Epithelial cell of umbilical artery (primary cell): ENCODE measurements around the gene CCR9. TPM values are rescaled to one million over a fixed set of nuclear protein-coding genes. Genes with fewer than 3 reads are reported as not detected.

Source experiments
- total RNA-seq: library from RNA; depleted of rRNA; stranded (reverse); fragments of >200 nt; gene quantifications from 2 replicates; pipeline ENCODE4 v1.2.3, GENCODE V29; 2014

CCR9 gene, protein sequence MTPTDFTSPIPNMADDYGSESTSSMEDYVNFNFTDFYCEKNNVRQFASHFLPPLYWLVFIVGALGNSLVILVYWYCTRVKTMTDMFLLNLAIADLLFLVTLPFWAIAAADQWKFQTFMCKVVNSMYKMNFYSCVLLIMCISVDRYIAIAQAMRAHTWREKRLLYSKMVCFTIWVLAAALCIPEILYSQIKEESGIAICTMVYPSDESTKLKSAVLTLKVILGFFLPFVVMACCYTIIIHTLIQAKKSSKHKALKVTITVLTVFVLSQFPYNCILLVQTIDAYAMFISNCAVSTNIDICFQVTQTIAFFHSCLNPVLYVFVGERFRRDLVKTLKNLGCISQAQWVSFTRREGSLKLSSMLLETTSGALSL
- not detected in 2 replicates for total RNA-seq

GRCh38 chr3:45885979-45886705, at the start of gene CCR9:
Gene CCR9, plus strand, starts transcription at chr3:45886543. Its CDS starts 8,391 bp downstream, at chr3:45894934.

DNA sequence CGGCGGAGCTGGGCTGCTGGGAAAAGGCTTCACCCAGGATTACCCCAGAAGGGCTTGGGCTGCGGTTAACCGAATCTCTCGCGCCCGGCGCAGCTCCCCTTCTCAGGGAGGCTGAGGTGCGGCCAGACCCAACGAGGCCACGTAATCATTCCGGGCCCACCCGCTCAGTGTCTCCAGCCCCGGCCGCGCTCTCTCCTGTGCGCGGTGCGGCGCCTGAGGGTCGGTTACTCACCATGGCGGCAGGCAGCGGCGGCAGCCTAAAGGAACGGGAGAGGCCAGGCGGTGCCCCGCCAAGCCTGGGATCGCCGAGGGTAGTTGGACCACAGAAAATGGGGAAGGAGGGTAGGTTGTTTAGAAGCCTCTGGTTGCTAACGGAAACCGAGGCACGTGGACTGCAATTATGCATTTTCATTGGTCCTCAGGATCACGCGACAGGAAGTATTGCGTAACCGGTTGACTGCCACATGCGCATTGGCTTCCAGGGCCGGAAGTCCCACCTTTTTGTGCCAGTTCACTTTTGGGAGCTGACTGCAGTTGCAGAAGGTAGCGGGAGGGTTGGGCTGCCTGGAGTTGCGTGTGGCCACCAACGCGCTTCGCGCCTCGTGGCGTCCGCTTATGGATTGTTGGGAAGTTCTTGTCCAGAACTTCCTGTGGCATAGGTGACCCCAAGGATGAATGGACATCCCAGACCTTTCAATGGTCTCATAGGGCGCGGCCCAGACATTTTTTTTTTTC, 44.4 kb upstream of the CCR9 start, which contains the start of gene LZTFL1:
Gene LZTFL1, minus strand, starts transcription at position 363 of the 735 bp plus-strand sequence. Its CDS starts 128 bp downstream, at position 235.

DNA sequence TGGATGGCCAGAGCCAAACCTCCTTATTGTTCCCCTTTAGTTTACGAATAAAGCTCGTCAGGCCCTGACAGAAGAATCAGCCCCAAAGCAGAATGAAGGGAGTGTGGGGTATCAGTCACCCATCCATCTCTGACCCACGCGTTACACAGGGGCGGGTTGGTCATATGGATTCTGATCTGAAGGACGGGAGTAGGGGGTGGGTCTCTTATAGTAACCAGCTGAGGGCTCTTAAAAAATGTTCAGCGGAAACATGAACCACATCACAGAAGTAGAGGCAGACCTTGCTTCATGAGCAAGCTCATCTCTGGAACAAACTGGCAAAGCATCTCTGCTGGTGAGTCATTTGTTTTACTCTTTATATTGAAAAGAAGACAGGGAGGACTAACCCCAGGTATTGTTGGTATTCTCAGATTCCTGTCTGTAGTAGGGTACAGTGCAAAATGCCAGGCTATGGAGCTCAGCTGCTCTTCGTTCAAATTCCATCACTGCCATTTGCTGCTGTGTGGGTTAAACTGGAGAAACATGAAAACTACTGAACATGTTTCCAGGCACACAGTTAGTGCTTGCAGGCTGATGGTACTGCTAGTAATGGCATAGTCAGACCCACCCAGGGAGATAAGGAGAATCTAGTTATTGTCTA, 57.0 kb downstream of the CCR9 start, which contains the start of gene CXCR6:
Gene CXCR6, plus strand, starts transcription at position 258 of the 640 bp plus-strand sequence. CDS start 3,018 bp downstream, outside the sequence.

Other genes with a start within 250 kb of the CCR9 start
- gene SACM1L, start 197.1 kb upstream of the CCR9 start, total RNA-seq: 28.9 and 42.6 TPM in 2 replicates
- not detected in 2 replicates for gene SLC6A20, start 90.0 kb upstream of the CCR9 start, total RNA-seq
- 12.7 and 14.9 TPM in 2 replicates for gene LZTFL1, start 44.4 kb upstream of the CCR9 start, total RNA-seq
- gene CXCR6, start 56.9 kb downstream of the CCR9 start, total RNA-seq: not detected in 2 replicates
- 10.4 and 14.4 TPM in 2 replicates for gene FYCO1, start 109.3 kb downstream of the CCR9 start, total RNA-seq
- not detected in 2 replicates for gene XCR1, start 140.9 kb downstream of the CCR9 start, total RNA-seq